HAP-1 (cell line): ENCODE results near the gene SNPH.
"Not testable (repeated sequence)": the region's sequence is repeated elsewhere in the genome, so short reads cannot be mapped to it uniquely, and the experiment has no call there.

ENCODE experiments used
- DNase-seq, 2 experiments: peaks; one replicate each; pipeline ENCODE4 v3.0.0-alpha.2; 2016 to 2020; ENCODE audit warnings: low spot score in 2 of 2
- H3K27me3 ChIP-seq: fragments of 250-450 bp; sonication (Bioruptor Pico); 2 replicates; pipeline ENCODE4 v1.5.1; 2020; ENCODE audit warnings: low read depth, mild to moderate bottlenecking, moderate library complexity
- H3K36me3 ChIP-seq: fragments of 250-450 bp; sonication (Bioruptor Pico); replicated peaks from 2 replicates; pipeline ENCODE4 v1.5.1; 2020; ENCODE audit warnings: mild to moderate bottlenecking
- H3K4me1 ChIP-seq: fragments of 250-450 bp; sonication (Bioruptor Pico); 2 replicates; pipeline ENCODE4 v1.5.1; 2020; ENCODE audit warnings: mild to moderate bottlenecking
- H3K4me3 ChIP-seq: fragments of 250-450 bp; sonication (Bioruptor Pico); 2 replicates; pipeline ENCODE4 v1.5.1; 2020; ENCODE audit warnings: mild to moderate bottlenecking, moderate library complexity
- H3K9me3 ChIP-seq: fragments of 250-450 bp; sonication (Bioruptor Pico); 2 replicates; pipeline ENCODE4 v1.5.1; 2020; ENCODE audit warnings: mild to moderate bottlenecking, moderate library complexity
- in situ Hi-C: fragments of 300-500 bp; cut with MboI; formaldehyde crosslinking; loops from 3 replicates; pipeline ENCODE4 v1.14.3; 2020; ENCODE audit warnings: low sequenced_read_pairs, inconsistent platforms, mixed read lengths

The SNPH gene

GRCh38 chr20:1245578-1245977 is 20.5 kb upstream of the SNPH start:
- Histone ChIP-seq H3K27me3 (peaks cover 50% of the 10 kb centered on the region), H3K4me1 (no peaks in the 10 kb centered on the region), H3K36me3 (no peaks in the 10 kb centered on the region), H3K9me3 (no peaks in the 10 kb centered on the region; the same call in 1 of the 2 replicates), H3K4me3 (no peak overlapping the region)
- no peak for DNase-seq
- in situ Hi-C loops = no loop called here

- Histone ChIP-seq H3K27me3 (peaks cover 40% of the 10 kb centered on the region), H3K4me3 (no peak overlapping the region), H3K4me1 (no peaks in the 10 kb centered on the region), H3K9me3 (no peaks in the 10 kb centered on the region; the same call in 1 of the 2 replicates), H3K36me3 (no peaks in the 10 kb centered on the region)
- in situ Hi-C loops = no loop called here
- DNase-seq = no peak
Measured at GRCh38 chr20:1247689-1248088, 18.4 kb upstream of the SNPH start.

- in situ Hi-C loops, DNase-seq, H3K9me3 ChIP-seq, H3K4me1 ChIP-seq, H3K4me3 ChIP-seq, H3K36me3 ChIP-seq: not testable (repeated sequence)
- peaks cover 35% of the 10 kb centered on the region for H3K27me3 ChIP-seq
Measured at GRCh38 chr20:1250282-1250681, 15.8 kb upstream of the SNPH start.

- no peak for DNase-seq
- no peaks in the 10 kb centered on the region; the same call in 1 of the 2 replicates for H3K9me3 ChIP-seq
Measured at GRCh38 chr20:1252416-1252815, 13.7 kb upstream of the SNPH start.

GRCh38 chr20:1254254-1254653 is 11.8 kb upstream of the SNPH start:
- Histone ChIP-seq H3K4me1 (no peaks in the 10 kb centered on the region), H3K27me3 (peaks cover 34% of the 10 kb centered on the region), H3K4me3 (no peak overlapping the region), H3K36me3 (no peaks in the 10 kb centered on the region), H3K9me3 (no peaks in the 10 kb centered on the region; the same call in 1 of the 2 replicates)
- no peak for DNase-seq
- in situ Hi-C loops = no loop called here

More at GRCh38 chr20:1252416-1252815, 13.7 kb upstream of the SNPH start:
- in situ Hi-C loops = no loop called here
- Histone ChIP-seq H3K4me1 (no peaks in the 10 kb centered on the region), H3K27me3 (peaks cover 28% of the 10 kb centered on the region), H3K4me3 (no peak overlapping the region), H3K36me3 (no peaks in the 10 kb centered on the region)

GRCh38 chr20:1255675-1256074 is 10.4 kb upstream of the SNPH start:
- H3K4me3 ChIP-seq = no peak overlapping the region
- in situ Hi-C loops = no loop called here
- no peaks in the 10 kb centered on the region for H3K4me1 ChIP-seq
- no peaks in the 10 kb centered on the region for H3K9me3 ChIP-seq
- H3K36me3 ChIP-seq = no peaks in the 10 kb centered on the region
- no peak for DNase-seq
- H3K27me3 ChIP-seq = peaks cover 37% of the 10 kb centered on the region

- DNase-seq = no peak
- Histone ChIP-seq H3K27me3 (peaks cover 8% of the 10 kb centered on the region; the same call in 1 of the 2 replicates), H3K4me1 (no peaks in the 10 kb centered on the region; the same call in 1 of the 2 replicates), H3K36me3 (no peaks in the 10 kb centered on the region), H3K9me3 (no peaks in the 10 kb centered on the region), H3K4me3 (no peak overlapping the region)
- in situ Hi-C loops = no loop called here
Measured at GRCh38 chr20:1263853-1264252, 2.2 kb upstream of the SNPH start.

GRCh38 chr20:1264727-1265126 is 1.4 kb upstream of the SNPH start:
- peaks cover 8% of the 10 kb centered on the region; the same call in 1 of the 2 replicates for H3K27me3 ChIP-seq
- no peak overlapping the region for H3K4me3 ChIP-seq
- H3K9me3 ChIP-seq = no peaks in the 10 kb centered on the region
- DNase-seq = no peak
- no peaks in the 10 kb centered on the region for H3K36me3 ChIP-seq
- in situ Hi-C loops = no loop called here
- H3K4me1 ChIP-seq = no peaks in the 10 kb centered on the region; the same call in 1 of the 2 replicates

- H3K27me3 ChIP-seq = peaks cover 8% of the 10 kb centered on the region; the same call in 1 of the 2 replicates
- in situ Hi-C loops = no loop called here
- DNase-seq = no peak
- H3K4me1 ChIP-seq = no peaks in the 10 kb centered on the region; the same call in 1 of the 2 replicates
- H3K9me3 ChIP-seq = no peaks in the 10 kb centered on the region
- no peaks in the 10 kb centered on the region for H3K36me3 ChIP-seq
- peak overlapping the region; percentile 48 for H3K4me3 ChIP-seq
Measured at GRCh38 chr20:1265226-1265915, 723 bp upstream of the SNPH start.

GRCh38 chr20:1265916-1266166 is 253 bp upstream of the SNPH start:
- Histone ChIP-seq H3K4me3 (peak overlapping the region; percentile 48), H3K36me3 (no peaks in the 10 kb centered on the region)

GRCh38 chr20:1267161-1267560 is 1.1 kb downstream of the SNPH start:
- in situ Hi-C loops = no loop called here
- Histone ChIP-seq H3K27me3 (no peaks in the 10 kb centered on the region), H3K4me1 (no peaks in the 10 kb centered on the region; the same call in 1 of the 2 replicates), H3K36me3 (no peaks in the 10 kb centered on the region), H3K4me3 (peak overlapping the region; percentile 48; the same call in 1 of the 2 replicates), H3K9me3 (no peaks in the 10 kb centered on the region)
- no peak for DNase-seq

More at GRCh38 chr20:1265916-1266166, 253 bp upstream of the SNPH start:
- DNase-seq = no peak
- H3K9me3 ChIP-seq = no peaks in the 10 kb centered on the region
- in situ Hi-C loops = no loop called here
- no peaks in the 10 kb centered on the region; the same call in 1 of the 2 replicates for H3K4me1 ChIP-seq
- H3K27me3 ChIP-seq = peaks cover 5% of the 10 kb centered on the region; the same call in 1 of the 2 replicates

GRCh38 chr20:1267809-1268374 is 1.8 kb downstream of the SNPH start:
- Histone ChIP-seq H3K36me3 (no peaks in the 10 kb centered on the region), H3K4me3 (no peak overlapping the region), H3K9me3 (no peaks in the 10 kb centered on the region), H3K27me3 (no peaks in the 10 kb centered on the region), H3K4me1 (no peaks in the 10 kb centered on the region; the same call in 1 of the 2 replicates)
- DNase-seq = no peak
- in situ Hi-C loops = no loop called here

GRCh38 chr20:1269235-1269634 is 3.1 kb downstream of the SNPH start:
- no peak for DNase-seq
- H3K27me3 ChIP-seq = no peaks in the 10 kb centered on the region
- in situ Hi-C loops = no loop called here
- no peak overlapping the region for H3K4me3 ChIP-seq
- H3K4me1 ChIP-seq = no peaks in the 10 kb centered on the region; the same call in 1 of the 2 replicates
- H3K9me3 ChIP-seq = no peaks in the 10 kb centered on the region
- no peaks in the 10 kb centered on the region for H3K36me3 ChIP-seq

GRCh38 chr20:1269850-1270249 is 3.8 kb downstream of the SNPH start:
- Histone ChIP-seq H3K4me1 (no peaks in the 10 kb centered on the region; the same call in 1 of the 2 replicates), H3K9me3 (no peaks in the 10 kb centered on the region), H3K4me3 (no peak overlapping the region), H3K36me3 (no peaks in the 10 kb centered on the region), H3K27me3 (no peaks in the 10 kb centered on the region)
- DNase-seq = no peak
- in situ Hi-C loops = no loop called here
